Liver (tissue), 9 donors: ENCODE results near the gene PFN3. TPM values are rescaled to one million over a fixed set of nuclear protein-coding genes. Genes with fewer than 3 reads are reported as not detected.

Experiments used
- DNase-seq: peaks from one replicate; pipeline ENCODE4 v3.0.0-alpha.2; 2017; ENCODE audit warnings: low spot score
- H3K27ac ChIP-seq, 2 donors: one replicate each; pipeline ENCODE4 v1.7.0; 2013; ENCODE audit warnings: inconsistent platforms in 2 of 2, low read length in 2 of 2, control low read depth in 1 of 2, low read depth in 1 of 2, mild to moderate bottlenecking in 1 of 2
- H3K27me3 ChIP-seq, 4 donors: one replicate each; pipeline versions ENCODE4 v1.6.1 to v1.7.0; 2013; ENCODE audit warnings: low read length in 3 of 4, inconsistent platforms in 1 of 4, mild to moderate bottlenecking in 1 of 4, moderate library complexity in 1 of 4; ENCODE audit not compliant: control insufficient read depth in 4 of 4, insufficient read depth in 4 of 4
- H3K36me3 ChIP-seq, 4 donors: one replicate each; pipeline versions ENCODE4 v1.6.1 to v1.7.0; 2013; ENCODE audit warnings: low read length in 3 of 4, mild to moderate bottlenecking in 3 of 4, low read depth in 1 of 4, moderate library complexity in 1 of 4; ENCODE audit not compliant: control insufficient read depth in 4 of 4, insufficient read depth in 3 of 4
- H3K4me1 ChIP-seq, 4 donors: one replicate each; pipeline versions ENCODE4 v1.6.1 to v1.7.0; 2013; ENCODE audit warnings: low read length in 3 of 4, mild to moderate bottlenecking in 3 of 4, moderate library complexity in 1 of 4; ENCODE audit not compliant: control insufficient read depth in 4 of 4, insufficient read depth in 4 of 4
- H3K4me3 ChIP-seq, 3 donors: one replicate each; pipeline versions ENCODE4 v1.6.1 to v1.7.0; 2013; ENCODE audit warnings: low read length in 3 of 3, control low read depth in 1 of 3, low read depth in 1 of 3, mild to moderate bottlenecking in 1 of 3
- H3K9ac ChIP-seq, 2 donors: one replicate each; pipeline ENCODE4 v1.7.0; 2013; ENCODE audit warnings: low read length in 2 of 2, mild to moderate bottlenecking in 2 of 2, moderate library complexity in 2 of 2, control low read depth in 1 of 2, low read depth in 1 of 2
- H3K9me3 ChIP-seq, 4 donors: one replicate each; pipeline versions ENCODE4 v1.6.1 to v1.7.0; 2013; ENCODE audit warnings: low read length in 3 of 4; ENCODE audit not compliant: control insufficient read depth in 4 of 4
- ATF3 ChIP-seq: IDR thresholded peaks from 2 replicates; pipeline ENCODE4 v1.6.1; 2016; ENCODE audit warnings: antibody characterized with exemption
- HNF4G ChIP-seq: IDR thresholded peaks from 2 replicates; pipeline ENCODE4 v1.6.1; 2016; ENCODE audit warnings: antibody characterized with exemption
- NR2F2 ChIP-seq: IDR thresholded peaks from 2 replicates; pipeline ENCODE4 v1.6.1; 2016; ENCODE audit warnings: antibody characterized with exemption
- RAD21 ChIP-seq, 2 donors: IDR thresholded peaks; 2 replicates each; pipeline ENCODE4 v1.6.1; 2016; ENCODE audit warnings: antibody characterized with exemption in 2 of 2, mild to moderate bottlenecking in 2 of 2
- RXRA ChIP-seq, 2 donors: IDR thresholded peaks; 2 replicates each; pipeline ENCODE4 v1.6.1; 2017 to 2018; ENCODE audit warnings: antibody characterized with exemption in 2 of 2, mild to moderate bottlenecking in 1 of 2
- SP1 ChIP-seq: IDR thresholded peaks from 2 replicates; pipeline ENCODE4 v1.6.1; 2018; ENCODE audit warnings: antibody characterized with exemption, mild to moderate bottlenecking
- TAF1 ChIP-seq: conservative IDR thresholded peaks from 2 replicates; pipeline ENCODE4 v1.6.1; 2016; ENCODE audit warnings: antibody characterized with exemption, mild to moderate bottlenecking
- ZBTB33 ChIP-seq: IDR thresholded peaks from 2 replicates; pipeline ENCODE4 v1.6.1; 2016; ENCODE audit warnings: antibody characterized with exemption
- WGBS: extraction: QIAGEN DNeasy Blood & Tissue Kit; methylation state at CpG from one replicate; pipeline ENCODE4 v1.1.7; 2013; 5-methylcytosine and 5-hydroxymethylcytosine counted together
- polyA plus RNA-seq, 2 donors: library from polyadenylated mRNA; stranded (reverse) in 1 of 2; unstranded in 1 of 2; fragments of 200-250 nt in 1 of 2; fragments of >200 nt in 1 of 2; fragmentation: Nextera tagmentation in 1 of 2; extraction: Ambion mirVana in 1 of 2; gene quantifications; one replicate each; pipeline versions ENCODE4 v1.2.1 to v1.2.3, GENCODE V29; 2013 to 2015
- total RNA-seq, 2 donors: library from RNA; depleted of rRNA; stranded (reverse); fragments of >200 nt; gene quantifications; one replicate each; pipeline ENCODE4 v1.2.3, GENCODE V29; 2014
- TF ChIP-seq, protein P1 (sequence below): IDR thresholded peaks from 2 replicates; pipeline ENCODE4 v1.6.1; 2016; ENCODE audit warnings: antibody characterized with exemption, mild to moderate bottlenecking
- TF ChIP-seq, protein P2 (sequence below): fragments of 150-350 bp; IDR thresholded peaks from 2 replicates; pipeline ENCODE4 v1.5.1; 2017; ENCODE audit warnings: improper control_type of control experiment, low read depth, low read length; ENCODE audit not compliant: missing input control
- donor health status: healthy.
- donor health status: healthy.
- donor health status: healthy.
- donor health status: healthy.
- donor health status: healthy.

Gene PFN3
- total and polyA plus RNA-seq, 4 donors: not detected

DNA sequence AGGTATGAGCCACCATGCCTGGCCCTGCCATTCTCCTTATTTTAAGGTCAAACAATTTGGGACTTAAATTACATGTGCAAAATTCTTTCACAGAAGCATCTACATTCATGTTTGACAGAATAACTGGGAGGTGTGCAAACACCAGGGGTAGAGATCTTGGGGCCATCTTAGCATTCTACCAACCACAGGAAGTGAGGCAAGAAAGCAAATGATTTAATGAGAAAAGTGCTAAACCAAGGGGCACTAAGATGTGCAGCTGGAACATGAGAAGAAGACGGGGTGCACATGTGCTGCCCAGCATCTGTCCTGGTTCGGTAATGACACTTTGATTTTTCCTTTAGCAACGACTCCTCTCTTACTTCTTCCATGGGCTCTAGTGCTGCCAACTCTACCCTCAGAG, 10.1 kb upstream of the PFN3 start:
- 89% methylated on average over 3 of the region's 3 CpGs for WGBS
- H3K4me3 ChIP-seq: no peak overlapping the region

More for the DNA sequence above, 10.1 kb upstream of the PFN3 start:
- Histone ChIP-seq H3K36me3 (peaks cover 0 to 5% (median 0%) of the 10 kb centered on the region in 4 donors), H3K27ac (no peak overlapping the region), H3K9ac (no peak overlapping the region), H3K27me3 (no peaks in the 10 kb centered on the region), H3K4me1 (peaks cover 0 to 41% (median 25%) of the 10 kb centered on the region in 4 donors), H3K9me3 (no peaks in the 10 kb centered on the region)
- no peak for DNase-seq
- no peak for TF ChIP-seq HNF4G
- TF ChIP-seq, protein P1, sequence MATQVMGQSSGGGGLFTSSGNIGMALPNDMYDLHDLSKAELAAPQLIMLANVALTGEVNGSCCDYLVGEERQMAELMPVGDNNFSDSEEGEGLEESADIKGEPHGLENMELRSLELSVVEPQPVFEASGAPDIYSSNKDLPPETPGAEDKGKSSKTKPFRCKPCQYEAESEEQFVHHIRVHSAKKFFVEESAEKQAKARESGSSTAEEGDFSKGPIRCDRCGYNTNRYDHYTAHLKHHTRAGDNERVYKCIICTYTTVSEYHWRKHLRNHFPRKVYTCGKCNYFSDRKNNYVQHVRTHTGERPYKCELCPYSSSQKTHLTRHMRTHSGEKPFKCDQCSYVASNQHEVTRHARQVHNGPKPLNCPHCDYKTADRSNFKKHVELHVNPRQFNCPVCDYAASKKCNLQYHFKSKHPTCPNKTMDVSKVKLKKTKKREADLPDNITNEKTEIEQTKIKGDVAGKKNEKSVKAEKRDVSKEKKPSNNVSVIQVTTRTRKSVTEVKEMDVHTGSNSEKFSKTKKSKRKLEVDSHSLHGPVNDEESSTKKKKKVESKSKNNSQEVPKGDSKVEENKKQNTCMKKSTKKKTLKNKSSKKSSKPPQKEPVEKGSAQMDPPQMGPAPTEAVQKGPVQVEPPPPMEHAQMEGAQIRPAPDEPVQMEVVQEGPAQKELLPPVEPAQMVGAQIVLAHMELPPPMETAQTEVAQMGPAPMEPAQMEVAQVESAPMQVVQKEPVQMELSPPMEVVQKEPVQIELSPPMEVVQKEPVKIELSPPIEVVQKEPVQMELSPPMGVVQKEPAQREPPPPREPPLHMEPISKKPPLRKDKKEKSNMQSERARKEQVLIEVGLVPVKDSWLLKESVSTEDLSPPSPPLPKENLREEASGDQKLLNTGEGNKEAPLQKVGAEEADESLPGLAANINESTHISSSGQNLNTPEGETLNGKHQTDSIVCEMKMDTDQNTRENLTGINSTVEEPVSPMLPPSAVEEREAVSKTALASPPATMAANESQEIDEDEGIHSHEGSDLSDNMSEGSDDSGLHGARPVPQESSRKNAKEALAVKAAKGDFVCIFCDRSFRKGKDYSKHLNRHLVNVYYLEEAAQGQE: no peak
- no peak for TF ChIP-seq TAF1
- TF ChIP-seq RAD21 (IDR thresholded peaks at IDR 0.05): no peak
- TF ChIP-seq ATF3: no peak
- TF ChIP-seq SP1: no peak
- no peak for TF ChIP-seq ZBTB33
- TF ChIP-seq, protein P2, sequence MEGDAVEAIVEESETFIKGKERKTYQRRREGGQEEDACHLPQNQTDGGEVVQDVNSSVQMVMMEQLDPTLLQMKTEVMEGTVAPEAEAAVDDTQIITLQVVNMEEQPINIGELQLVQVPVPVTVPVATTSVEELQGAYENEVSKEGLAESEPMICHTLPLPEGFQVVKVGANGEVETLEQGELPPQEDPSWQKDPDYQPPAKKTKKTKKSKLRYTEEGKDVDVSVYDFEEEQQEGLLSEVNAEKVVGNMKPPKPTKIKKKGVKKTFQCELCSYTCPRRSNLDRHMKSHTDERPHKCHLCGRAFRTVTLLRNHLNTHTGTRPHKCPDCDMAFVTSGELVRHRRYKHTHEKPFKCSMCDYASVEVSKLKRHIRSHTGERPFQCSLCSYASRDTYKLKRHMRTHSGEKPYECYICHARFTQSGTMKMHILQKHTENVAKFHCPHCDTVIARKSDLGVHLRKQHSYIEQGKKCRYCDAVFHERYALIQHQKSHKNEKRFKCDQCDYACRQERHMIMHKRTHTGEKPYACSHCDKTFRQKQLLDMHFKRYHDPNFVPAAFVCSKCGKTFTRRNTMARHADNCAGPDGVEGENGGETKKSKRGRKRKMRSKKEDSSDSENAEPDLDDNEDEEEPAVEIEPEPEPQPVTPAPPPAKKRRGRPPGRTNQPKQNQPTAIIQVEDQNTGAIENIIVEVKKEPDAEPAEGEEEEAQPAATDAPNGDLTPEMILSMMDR: no peak
- TF ChIP-seq RXRA (IDR thresholded peaks at IDR 0.05): no peak
- TF ChIP-seq NR2F2: no peak
